Caco-2 (cell line): ENCODE measurements around the gene DIP2B. TPM values are rescaled to one million over a fixed set of nuclear protein-coding genes. Genes with fewer than 3 reads are reported as not detected.

ENCODE experiments used
- BruUV-seq: library from RNA; stranded (reverse); fragments of 400-500 nt; replicated peaks from 2 replicates; lab custom pipeline; 2021; lab: Mats Ljungman, UMichigan
- CTCF ChIA-PET: fragments of 300-600 bp; sonication (Branson Sonifier 250); formaldehyde crosslinking; loops from one replicate; lab custom pipeline; 2022; ENCODE audit warnings: antibody characterized with exemption; lab: Charles Lee
- POLR2A ChIA-PET: fragments of 300-600 bp; sonication (Branson Sonifier 250); formaldehyde crosslinking; loops from one replicate; lab custom pipeline; 2022; ENCODE audit warnings: antibody characterized with exemption; lab: Charles Lee
- DNase-seq, 2 experiments: peaks; one replicate each; pipeline versions ENCODE4 v3.0.0 to v3.0.0-alpha.2; 2020 to 2022
- H3K27me3 ChIP-seq: replicated peaks from 2 replicates; pipeline ENCODE4 v1.6.0; 2011; ENCODE audit warnings: low read length; ENCODE audit not compliant: control insufficient read depth, insufficient read depth
- H3K36me3 ChIP-seq: 2 replicates; pipeline ENCODE4 v1.5.1; 2011; ENCODE audit warnings: low read length; ENCODE audit not compliant: control insufficient read depth, insufficient read depth
- H3K4me1 ChIP-seq: fragments of 250-450 bp; sonication (Bioruptor Pico); 2 replicates; pipeline ENCODE4 v1.5.1; 2020; ENCODE audit warnings: mild to moderate bottlenecking
- H3K4me3 ChIP-seq: 2 replicates; pipeline ENCODE4 v1.5.1; 2011; ENCODE audit warnings: low read depth, mild to moderate bottlenecking, control low read depth, low read length
- H3K9me3 ChIP-seq: fragments of 250-450 bp; sonication (Bioruptor Pico); 2 replicates; pipeline ENCODE4 v1.5.1; 2020; ENCODE audit warnings: mild to moderate bottlenecking, moderate library complexity
- H3K27ac Mint-ChIP-seq: one replicate; pipeline ENCODE4 v1.8.0; 2022; ENCODE audit warnings: mixed read lengths; ENCODE audit not compliant: unreplicated experiment
- H3K27me3 Mint-ChIP-seq: one replicate; pipeline ENCODE4 v1.8.0; 2022; ENCODE audit warnings: mixed read lengths; ENCODE audit not compliant: insufficient read depth, unreplicated experiment
- H3K36me3 Mint-ChIP-seq: one replicate; pipeline ENCODE4 v1.8.0; 2022; ENCODE audit warnings: mild to moderate bottlenecking, mixed read lengths; ENCODE audit not compliant: insufficient read depth, unreplicated experiment
- H3K4me1 Mint-ChIP-seq: one replicate; pipeline ENCODE4 v1.8.0; 2022; ENCODE audit warnings: low read depth, mixed read lengths; ENCODE audit not compliant: unreplicated experiment
- H3K4me3 Mint-ChIP-seq: one replicate; pipeline ENCODE4 v1.8.0; 2022; ENCODE audit warnings: mild to moderate bottlenecking, moderate library complexity, mixed read lengths; ENCODE audit not compliant: unreplicated experiment
- H3K9me3 Mint-ChIP-seq: one replicate; pipeline ENCODE4 v1.8.0; 2022; ENCODE audit warnings: mixed read lengths; ENCODE audit not compliant: unreplicated experiment
- CTCF ChIP-seq, 2 experiments: fragments of 200-600 bp in 1 of 2; IDR thresholded peaks; 1 replicate in 1 of 2; 2 replicates in 1 of 2; pipeline versions ENCODE4 v1.5.1 to v1.8.0; 2011 to 2022; ENCODE audit warnings: antibody characterized with exemption in 1 of 2, control low read depth in 1 of 2, inconsistent platforms in 1 of 2, low read depth in 1 of 2, low read length in 1 of 2, mild to moderate bottlenecking in 1 of 2, moderate library complexity in 1 of 2; ENCODE audit not compliant: insufficient read depth in 1 of 2, severe bottlenecking in 1 of 2, unreplicated experiment in 1 of 2
- intact Hi-C: fragments of 100-400 bp; cut with micrococcal nuclease; formaldehyde crosslinking; loops from one replicate; pipeline ENCODE4 v1.10.0; 2022; ENCODE audit not compliant: unreplicated experiment
- total RNA-seq: library from RNA; stranded (reverse); gene quantifications from 2 replicates; pipeline ENCODE4 v1.2.3, GENCODE V29; 2022

Gene DIP2B
- total RNA-seq, 1 experiment from 2014 or later, result 32.7 TPM

GRCh38 chr12:50572760-50573159, 68.0 kb downstream of the DIP2B start:
- BruUV-seq, result no TSS peak
- Histone ChIP-seq H3K9me3 (no peaks in the 10 kb centered on the region), H3K36me3 (peaks cover 2% of the 10 kb centered on the region; the same call in 1 of the 2 replicates), H3K4me1 (peaks cover 31% of the 10 kb centered on the region), H3K4me3 (no peak overlapping the region), H3K27me3 (no peaks in the 10 kb centered on the region)
- H3K27ac Mint-ChIP-seq, result no peak overlapping the region
- intact Hi-C loops, result loop anchor here (5.0 kb wide), 1 partner anchor 40 kb away; no protein-coding TSS in a partner anchor
- TF ChIP-seq CTCF (IDR thresholded peaks at IDR 0.05; ENCODE audit: insufficient read depth in 1 of 2, low read depth in 1 of 2, low read length in 1 of 2, severe bottlenecking in 1 of 2, unreplicated experiment in 1 of 2), result no peak
- H3K4me1 Mint-ChIP-seq, result peaks cover 21% of the 10 kb centered on the region
- H3K27me3 Mint-ChIP-seq, result no peaks in the 10 kb centered on the region
- CTCF ChIA-PET, result interaction anchor here (0.6 to 0.7 kb wide), 3 partner anchors 64 to 461 kb away, joined by 3 to 4 read pairs (median 4); no protein-coding TSS in a partner anchor
- H3K9me3 Mint-ChIP-seq, result no peaks in the 10 kb centered on the region
- DNase-seq, result no peak
- no peak overlapping the region for H3K4me3 Mint-ChIP-seq
- H3K36me3 Mint-ChIP-seq, result no peaks in the 10 kb centered on the region
- POLR2A ChIA-PET, result interaction anchor here (0.6 kb wide), 1 partner anchor 36 kb away, joined by 4 read pairs; no protein-coding TSS in a partner anchor

DNA sequence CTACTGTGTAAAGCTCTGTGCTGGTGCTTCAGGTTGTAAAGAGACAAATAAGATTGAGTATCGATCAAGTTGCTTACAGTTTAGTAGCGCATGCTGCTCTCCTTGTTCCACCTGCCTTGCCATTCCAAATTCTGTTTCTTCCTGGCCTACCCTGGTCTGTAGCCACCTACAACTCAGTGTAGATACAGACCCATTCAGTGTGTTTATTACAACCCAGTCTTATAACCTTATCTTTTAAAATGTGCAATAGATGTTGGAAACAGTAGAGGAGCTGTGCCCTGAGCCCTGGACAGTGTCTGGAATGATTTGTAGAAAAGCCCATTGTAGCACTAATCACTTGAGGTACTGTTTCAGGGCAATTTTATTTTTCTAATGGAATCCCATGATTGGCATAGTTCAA, 68.5 kb downstream of the DIP2B start:
- Histone ChIP-seq H3K36me3 (peaks cover 2% of the 10 kb centered on the region; the same call in 1 of the 2 replicates), H3K4me1 (peaks cover 26% of the 10 kb centered on the region), H3K4me3 (no peak overlapping the region), H3K9me3 (no peaks in the 10 kb centered on the region), H3K27me3 (no peaks in the 10 kb centered on the region)
- Mint-ChIP-seq H3K4me3 (no peak overlapping the region), H3K4me1 (peaks cover 17% of the 10 kb centered on the region), H3K36me3 (no peaks in the 10 kb centered on the region), H3K27me3 (no peaks in the 10 kb centered on the region), H3K9me3 (no peaks in the 10 kb centered on the region), H3K27ac (no peak overlapping the region)
- TF ChIP-seq CTCF (IDR thresholded peaks at IDR 0.05; ENCODE audit: insufficient read depth in 1 of 2, low read depth in 1 of 2, low read length in 1 of 2, severe bottlenecking in 1 of 2, unreplicated experiment in 1 of 2), result no peak
- DNase-seq, result no peak
- intact Hi-C loops, result loop anchor here (5.0 kb wide), 1 partner anchor 39 kb away; no protein-coding TSS in a partner anchor
- ChIA-PET CTCF (interaction anchor here (0.6 kb wide), 2 partner anchors 85 to 461 kb away, joined by 4 read pairs; no protein-coding TSS in a partner anchor), POLR2A (interaction anchor here (0.6 kb wide), 1 partner anchor 36 kb away, joined by 4 read pairs; no protein-coding TSS in a partner anchor)
- BruUV-seq, result no TSS peak

DNA sequence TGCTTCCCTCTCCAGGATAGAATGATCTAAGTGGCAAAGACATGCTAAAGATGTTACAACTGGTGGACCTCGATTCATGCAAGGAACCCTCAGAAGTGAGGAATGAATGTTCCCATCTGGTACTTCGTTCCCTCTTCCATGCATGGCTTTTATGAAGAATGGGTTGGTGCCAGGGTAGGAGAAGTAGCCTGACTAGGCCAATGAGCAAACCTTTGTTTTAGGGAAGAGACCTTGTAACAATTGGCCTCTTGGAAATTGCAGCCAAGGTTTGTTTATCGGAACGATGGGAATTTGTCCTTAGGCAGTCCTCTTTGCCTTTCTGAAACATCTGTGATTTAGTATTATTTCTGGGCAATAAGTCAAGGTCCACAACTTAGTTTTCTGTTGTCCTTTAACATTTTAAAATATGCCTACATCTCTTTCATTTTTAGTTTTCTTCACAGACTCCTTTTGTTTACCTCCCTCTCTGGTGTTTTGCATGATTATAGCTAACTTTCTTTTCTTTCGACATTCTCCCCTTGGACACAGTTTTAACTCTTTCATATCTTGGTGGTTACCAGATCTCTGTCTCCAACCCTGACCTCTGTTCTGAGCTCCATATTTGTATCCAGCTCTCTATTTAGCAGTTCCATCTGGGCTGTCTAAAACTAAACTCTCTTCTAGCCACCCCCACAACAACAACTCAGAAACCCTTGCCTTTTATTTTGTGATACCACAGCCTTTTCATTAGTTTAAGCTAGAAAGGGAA, 70.0 kb downstream of the DIP2B start:
- Histone ChIP-seq H3K4me3 (no peak overlapping the region), H3K9me3 (no peaks in the 10 kb centered on the region), H3K36me3 (peaks cover 2% of the 10 kb centered on the region; the same call in 1 of the 2 replicates), H3K4me1 (peaks cover 25% of the 10 kb centered on the region), H3K27me3 (no peaks in the 10 kb centered on the region)
- intact Hi-C loops, result loop anchor here (5.0 kb wide), 1 partner anchor 38 kb away; no protein-coding TSS in a partner anchor
- H3K4me3 Mint-ChIP-seq, result no peak overlapping the region
- DNase-seq, result no peak
- no peak overlapping the region for H3K27ac Mint-ChIP-seq
- H3K27me3 Mint-ChIP-seq, result no peaks in the 10 kb centered on the region
- CTCF ChIA-PET, result interaction anchor here (1.4 kb wide), 1 partner anchor 65 kb away, joined by 3 read pairs; no protein-coding TSS in a partner anchor
- POLR2A ChIA-PET, result no interaction called here
- no peak for TF ChIP-seq CTCF (IDR thresholded peaks at IDR 0.05; ENCODE audit: insufficient read depth in 1 of 2, low read depth in 1 of 2, low read length in 1 of 2, severe bottlenecking in 1 of 2, unreplicated experiment in 1 of 2)
- H3K9me3 Mint-ChIP-seq, result no peaks in the 10 kb centered on the region
- peaks cover 17% of the 10 kb centered on the region for H3K4me1 Mint-ChIP-seq
- BruUV-seq, result no TSS peak
- H3K36me3 Mint-ChIP-seq, result no peaks in the 10 kb centered on the region
